Natural killer cell (primary cell): ENCODE results near the gene NXNL2. TPM values are rescaled to one million over a fixed set of nuclear protein-coding genes. Genes with fewer than 3 reads are reported as not detected.

Experiments used
- ATAC-seq, 3 donors: fragments of 150-1000 bp in 2 of 3; fragments of 200-7000 bp in 1 of 3; cut with Tn5 transposase; 1 replicate in 1 of 3; 2 replicates in 2 of 3; pipeline ENCODE4 v1.10.0; 2021; ENCODE audit warnings: mild to moderate bottlenecking in 2 of 3, moderate library complexity in 2 of 3
- DNase-seq, 2 donors: peaks; one replicate each; pipeline versions ENCODE4 v3.0.0 to v3.0.0-alpha.2; 2013 to 2021; ENCODE audit warnings: mixed read lengths in 1 of 2
- H3K27ac ChIP-seq: one replicate; pipeline ENCODE4 v1.5.1; 2013; ENCODE audit warnings: mild to moderate bottlenecking, low read length
- H3K27me3 ChIP-seq: one replicate; pipeline ENCODE4 v1.6.1; 2013; ENCODE audit warnings: low read length; ENCODE audit not compliant: control insufficient read depth, insufficient read depth
- H3K36me3 ChIP-seq: one replicate; pipeline ENCODE4 v1.6.1; 2013; ENCODE audit warnings: low read length; ENCODE audit not compliant: control insufficient read depth, insufficient read depth
- H3K4me1 ChIP-seq: one replicate; pipeline ENCODE4 v1.6.1; 2013; ENCODE audit warnings: low read length; ENCODE audit not compliant: control insufficient read depth, insufficient read depth
- H3K4me3 ChIP-seq: one replicate; pipeline ENCODE4 v1.5.1; 2013; ENCODE audit warnings: low read length
- H3K9me3 ChIP-seq: one replicate; pipeline ENCODE4 v1.6.1; 2013; ENCODE audit warnings: low read length; ENCODE audit not compliant: control insufficient read depth, insufficient read depth
- H3K27ac Mint-ChIP-seq, 2 donors: one replicate each; pipeline ENCODE4 v1.8.0; 2022; ENCODE audit warnings: mild to moderate bottlenecking in 2 of 2, mixed read lengths in 2 of 2, moderate library complexity in 1 of 2
- H3K27me3 Mint-ChIP-seq, 2 donors: one replicate each; pipeline ENCODE4 v1.8.0; 2022; ENCODE audit warnings: low read depth in 2 of 2, mixed read lengths in 2 of 2
- H3K36me3 Mint-ChIP-seq: one replicate; pipeline ENCODE4 v1.8.0; 2022; ENCODE audit warnings: mixed read lengths
- H3K4me1 Mint-ChIP-seq, 2 donors: one replicate each; pipeline ENCODE4 v1.8.0; 2022; ENCODE audit warnings: mixed read lengths in 2 of 2
- H3K4me3 Mint-ChIP-seq: one replicate; pipeline ENCODE4 v1.8.0; 2022; ENCODE audit warnings: mild to moderate bottlenecking, moderate library complexity, mixed read lengths
- H3K9me3 Mint-ChIP-seq, 2 donors: one replicate each; pipeline ENCODE4 v1.8.0; 2022; ENCODE audit warnings: mixed read lengths in 2 of 2
- CTCF ChIP-seq: fragments of 200-600 bp; IDR thresholded peaks from one replicate; pipeline ENCODE4 v1.8.0; 2022; ENCODE audit warnings: antibody characterized with exemption
- WGBS: methylation state at CpG from one replicate; pipeline ENCODE4 v1.1.7; 2013; ENCODE audit warnings: missing lambda C conversion rate; ENCODE audit not compliant: insufficient coverage; 5-methylcytosine and 5-hydroxymethylcytosine counted together
- intact Hi-C: fragments of 100-400 bp; cut with micrococcal nuclease; formaldehyde crosslinking; loops from one replicate; pipeline ENCODE4 v1.14.2; 2022
- total RNA-seq, 4 donors: library from RNA; stranded (reverse); fragments of 120-200 nt in 1 of 4; gene quantifications; one replicate each; pipeline versions ENCODE4 v1.2.3 to v1.2.4, GENCODE V29; 2013 to 2022

Gene NXNL2
- total RNA-seq, 3 donors from 2014 or later (not counting 1 experiment from before 2014, with no cell fraction given) = not detected

GRCh38 chr9:88587182-88587581 is 52.2 kb downstream of the NXNL2 start:
- Histone ChIP-seq H3K27me3 (no peaks in the 10 kb centered on the region), H3K4me3 (no peak overlapping the region), H3K4me1 (no peaks in the 10 kb centered on the region), H3K9me3 (no peaks in the 10 kb centered on the region), H3K27ac (no peak overlapping the region), H3K36me3 (no peaks in the 10 kb centered on the region)
- no peak for TF ChIP-seq CTCF
- WGBS = 31% methylated on average over 3 of the region's 3 CpGs
- DNase-seq (no peak), ATAC-seq (no peak)
- Mint-ChIP-seq H3K27ac (no peak overlapping the region), H3K4me1 (peaks cover 5 to 7% of the 10 kb centered on the region in 2 donors), H3K4me3 (no peak overlapping the region), H3K9me3 (no peaks in the 10 kb centered on the region), H3K36me3 (no peaks in the 10 kb centered on the region), H3K27me3 (peaks cover 0 to 14% of the 10 kb centered on the region in 2 donors)
- intact Hi-C loops = no loop called here

- H3K4me3 ChIP-seq = no peak overlapping the region
- no peaks in the 10 kb centered on the region for H3K9me3 Mint-ChIP-seq
- no peaks in the 10 kb centered on the region for H3K4me1 ChIP-seq
- no peak for DNase-seq
- H3K27ac ChIP-seq = no peak overlapping the region
- intact Hi-C loops = no loop called here
- no peaks in the 10 kb centered on the region for H3K9me3 ChIP-seq
- H3K27ac Mint-ChIP-seq = no peak overlapping the region
- no peak overlapping the region for H3K4me3 Mint-ChIP-seq
- no peaks in the 10 kb centered on the region for H3K36me3 Mint-ChIP-seq
- ATAC-seq = no peak
- 81% methylated on average over 6 of the region's 9 CpGs for WGBS
- H3K4me1 Mint-ChIP-seq = peaks cover 5 to 7% of the 10 kb centered on the region in 2 donors
- no peak for TF ChIP-seq CTCF
- H3K27me3 ChIP-seq = no peaks in the 10 kb centered on the region
- H3K27me3 Mint-ChIP-seq = peaks cover 0 to 13% of the 10 kb centered on the region in 2 donors
- no peaks in the 10 kb centered on the region for H3K36me3 ChIP-seq
Observed at GRCh38 chr9:88587885-88588649, 53.1 kb downstream of the NXNL2 start.

GRCh38 chr9:88589656-88590055 is 54.7 kb downstream of the NXNL2 start:
- no peak for TF ChIP-seq CTCF
- H3K4me1 Mint-ChIP-seq = peaks cover 5 to 7% of the 10 kb centered on the region in 2 donors
- H3K4me3 ChIP-seq = no peak overlapping the region
- no peaks in the 10 kb centered on the region for H3K36me3 Mint-ChIP-seq
- DNase-seq = no peak
- no peaks in the 10 kb centered on the region for H3K9me3 ChIP-seq
- no peaks in the 10 kb centered on the region for H3K9me3 Mint-ChIP-seq
- no peak overlapping the region for H3K4me3 Mint-ChIP-seq
- no peaks in the 10 kb centered on the region for H3K36me3 ChIP-seq
- no peak overlapping the region for H3K27ac Mint-ChIP-seq
- no peaks in the 10 kb centered on the region for H3K4me1 ChIP-seq
- peak in 1 of 3 donors; percentile 24 for ATAC-seq
- WGBS = 95% methylated on average over 3 of the region's 3 CpGs
- intact Hi-C loops = loop anchor here (10.0 kb wide), 1 partner anchor 1515 kb away; no protein-coding TSS in a partner anchor
- no peaks in the 10 kb centered on the region for H3K27me3 Mint-ChIP-seq
- H3K27ac ChIP-seq = no peak overlapping the region
- H3K27me3 ChIP-seq = no peaks in the 10 kb centered on the region
